GM12873 (cell line): ENCODE measurements around the gene EEIG1.

Experiments
- TF ChIP-seq, protein P1 (sequence below): IDR thresholded peaks from 2 replicates; pipeline ENCODE4 v1.5.1; 2012; ENCODE audit warnings: low read depth, mild to moderate bottlenecking, moderate library complexity, low read length, control low read depth; ENCODE audit not compliant: insufficient read depth; ENCODE audit errors: missing control alignments

The EEIG1 gene

DNA sequence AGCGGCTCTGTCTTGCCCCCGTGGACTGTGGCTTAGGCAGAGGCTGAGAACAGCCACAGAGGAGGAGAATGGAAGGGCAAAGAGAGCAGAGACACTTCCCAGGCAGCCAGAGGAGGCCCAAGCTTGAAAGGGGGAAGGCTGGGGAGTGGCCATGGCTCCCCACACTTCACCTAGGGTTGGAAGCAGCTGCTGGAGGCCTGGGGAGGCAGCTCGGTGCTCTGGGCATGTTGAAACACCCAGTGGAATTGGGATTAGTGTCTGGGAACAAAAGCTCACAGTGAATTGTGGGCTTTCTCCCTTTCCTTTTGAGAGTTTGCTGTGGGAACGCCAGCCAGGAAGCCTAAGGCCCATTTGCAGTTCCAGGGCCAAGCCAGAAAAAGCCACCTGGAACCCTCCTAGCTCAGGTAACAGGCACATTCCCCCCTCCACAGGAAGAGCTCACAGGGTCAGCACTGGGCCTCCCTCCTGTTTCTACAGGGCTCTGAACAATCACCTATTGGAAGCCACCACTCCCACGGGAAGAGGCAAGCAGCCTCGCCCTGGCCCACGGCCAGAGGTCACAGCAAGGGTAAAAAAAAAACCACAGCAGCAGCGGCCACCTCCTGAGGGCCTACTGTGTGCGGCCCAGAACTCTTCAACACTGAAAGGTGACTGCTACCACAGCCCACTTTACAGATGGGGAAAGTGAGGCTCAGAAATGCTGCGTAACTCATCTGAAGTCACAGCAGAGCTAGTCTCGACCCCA is 20.2 kb downstream of the EEIG1 start:
- TF ChIP-seq, protein P1, sequence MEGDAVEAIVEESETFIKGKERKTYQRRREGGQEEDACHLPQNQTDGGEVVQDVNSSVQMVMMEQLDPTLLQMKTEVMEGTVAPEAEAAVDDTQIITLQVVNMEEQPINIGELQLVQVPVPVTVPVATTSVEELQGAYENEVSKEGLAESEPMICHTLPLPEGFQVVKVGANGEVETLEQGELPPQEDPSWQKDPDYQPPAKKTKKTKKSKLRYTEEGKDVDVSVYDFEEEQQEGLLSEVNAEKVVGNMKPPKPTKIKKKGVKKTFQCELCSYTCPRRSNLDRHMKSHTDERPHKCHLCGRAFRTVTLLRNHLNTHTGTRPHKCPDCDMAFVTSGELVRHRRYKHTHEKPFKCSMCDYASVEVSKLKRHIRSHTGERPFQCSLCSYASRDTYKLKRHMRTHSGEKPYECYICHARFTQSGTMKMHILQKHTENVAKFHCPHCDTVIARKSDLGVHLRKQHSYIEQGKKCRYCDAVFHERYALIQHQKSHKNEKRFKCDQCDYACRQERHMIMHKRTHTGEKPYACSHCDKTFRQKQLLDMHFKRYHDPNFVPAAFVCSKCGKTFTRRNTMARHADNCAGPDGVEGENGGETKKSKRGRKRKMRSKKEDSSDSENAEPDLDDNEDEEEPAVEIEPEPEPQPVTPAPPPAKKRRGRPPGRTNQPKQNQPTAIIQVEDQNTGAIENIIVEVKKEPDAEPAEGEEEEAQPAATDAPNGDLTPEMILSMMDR: no peak

DNA sequence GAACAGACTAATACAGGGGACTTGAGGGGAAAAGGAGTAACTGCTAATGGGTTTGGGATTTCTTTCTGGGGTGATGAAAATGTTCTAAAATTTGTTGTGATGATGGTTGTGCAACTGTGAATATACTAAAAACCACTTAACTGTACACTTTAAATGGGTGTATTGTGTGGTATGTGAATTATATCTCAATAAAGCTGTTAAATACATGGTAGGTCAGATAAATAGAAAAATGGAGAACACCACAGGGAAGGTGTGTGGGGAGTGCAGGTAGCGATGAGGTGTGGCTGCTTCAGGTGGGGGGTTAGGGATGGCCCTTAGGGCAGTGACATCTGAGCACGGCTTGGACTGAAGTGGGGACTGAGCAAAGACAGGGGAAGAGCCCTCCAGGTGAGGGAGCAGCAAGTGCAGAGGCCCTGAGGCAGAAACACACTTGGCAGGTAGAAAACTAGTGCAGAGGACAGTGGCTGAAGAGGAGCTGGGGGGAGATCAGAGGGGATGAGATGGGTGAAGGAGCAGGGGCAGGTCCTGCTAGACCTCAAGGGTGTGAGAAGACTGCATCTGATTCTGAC is 20.9 kb downstream of the EEIG1 start:
- TF ChIP-seq, protein P1: no peak

DNA sequence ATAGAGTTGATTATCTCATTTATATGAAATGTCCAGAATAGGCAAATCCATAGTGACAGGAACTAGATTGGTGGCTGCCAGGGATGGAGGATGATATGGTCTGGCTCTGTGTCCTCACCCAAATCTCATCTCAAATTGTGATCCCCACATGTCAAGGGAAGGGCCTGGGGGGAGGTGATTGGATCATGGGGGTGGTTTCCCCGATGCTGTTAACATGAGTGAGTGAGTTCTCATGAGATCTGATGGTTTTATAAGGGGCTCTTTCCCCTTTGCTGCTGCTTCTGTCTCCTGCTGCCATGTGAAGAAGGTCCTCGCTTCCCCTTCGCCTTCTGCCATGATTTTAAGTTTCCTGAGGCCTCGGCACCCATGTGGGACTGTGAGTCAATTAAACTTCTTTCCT is 21.4 kb downstream of the EEIG1 start:
- TF ChIP-seq, protein P1: no peak

DNA sequence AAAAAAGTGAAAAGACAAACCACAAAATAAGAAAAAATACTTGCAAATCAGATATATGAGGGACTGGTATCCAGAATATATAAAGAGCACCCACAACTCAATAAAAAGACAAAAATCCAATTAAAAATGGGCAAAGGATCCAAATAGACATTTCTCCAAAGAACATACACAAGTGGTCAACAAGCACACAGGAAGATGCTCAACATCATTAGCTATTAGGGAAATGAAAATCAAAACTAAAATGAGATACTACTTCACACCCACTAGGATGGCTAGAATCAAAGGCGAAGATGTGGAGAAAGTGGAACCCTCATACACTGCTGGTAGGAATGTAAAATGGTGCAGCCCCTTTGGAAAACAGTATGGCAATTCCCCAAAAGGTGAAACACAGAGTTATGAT is 22.1 kb downstream of the EEIG1 start:
- TF ChIP-seq, protein P1: no peak

DNA sequence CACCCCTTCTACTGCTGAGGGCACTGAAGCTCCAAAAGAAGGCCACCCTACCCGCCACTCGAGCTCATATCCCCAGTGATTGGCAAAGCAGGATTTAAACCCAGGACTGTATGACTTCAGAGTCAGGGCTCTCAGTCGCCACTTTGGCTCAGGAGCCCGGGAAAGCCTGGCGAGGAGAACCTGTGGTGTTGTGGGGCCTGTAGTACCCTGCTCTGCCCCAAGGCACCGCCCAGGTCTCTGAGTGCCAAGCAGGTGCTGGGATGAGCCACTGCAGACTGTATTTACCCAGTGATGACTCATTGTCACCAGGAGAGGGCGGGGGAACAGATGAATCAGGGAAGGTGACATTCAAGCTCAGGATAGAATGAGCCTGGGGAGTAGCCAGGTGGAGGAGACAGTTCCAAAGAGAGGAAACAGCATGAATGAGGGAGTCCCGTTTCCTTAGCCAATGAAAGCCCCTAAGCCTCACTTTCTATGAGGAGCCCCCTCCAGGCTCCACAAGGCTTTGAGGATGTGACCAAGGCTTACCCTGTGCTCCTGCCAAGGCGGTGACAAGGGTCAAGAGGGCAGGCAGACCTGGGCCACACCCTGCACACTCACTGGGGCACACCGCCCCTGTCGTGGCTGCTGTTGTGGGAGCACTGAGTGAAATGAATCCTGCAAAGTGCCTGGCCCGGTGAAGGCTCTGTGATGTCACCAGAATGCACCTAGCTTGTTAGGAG is 25.3 kb downstream of the EEIG1 start:
- TF ChIP-seq, protein P1: peak; percentile 63

GRCh38 chr9:127954831-127955293 is 25.9 kb downstream of the EEIG1 start:
- TF ChIP-seq, protein P1: no peak

DNA sequence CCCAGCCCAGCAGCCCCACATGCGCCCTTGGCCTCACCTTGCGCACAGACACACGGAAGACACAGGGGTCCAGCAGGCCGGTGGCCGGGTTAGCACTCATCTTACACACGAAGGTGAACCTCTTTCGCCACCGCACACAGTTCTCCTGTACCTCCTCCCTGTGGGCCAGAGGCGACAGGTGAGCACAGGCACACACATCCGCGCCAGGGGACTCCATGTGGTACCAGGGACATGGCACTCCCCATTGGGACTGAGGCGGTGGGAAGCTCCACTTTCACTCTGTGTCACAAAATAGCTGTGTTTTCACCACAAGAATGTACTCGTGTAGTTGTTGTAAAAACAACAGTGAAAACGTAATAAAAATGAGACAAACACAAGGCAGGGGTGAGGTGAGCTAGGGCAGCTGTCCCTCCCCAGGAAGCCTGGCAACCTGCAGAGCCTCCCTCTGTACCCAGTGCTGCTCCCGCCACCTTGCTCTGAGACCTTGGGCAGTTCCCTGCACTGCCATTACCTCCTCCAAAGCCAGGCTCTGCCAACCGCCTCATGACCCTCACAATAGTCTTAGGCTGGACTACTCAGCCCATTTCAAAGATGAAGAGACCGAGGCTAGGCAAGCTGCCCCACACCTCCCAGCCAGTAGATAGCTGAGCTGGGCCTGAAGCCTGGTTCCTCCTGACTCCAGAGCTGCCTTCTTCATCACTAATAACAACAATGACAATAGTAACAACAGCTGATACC is 26.9 kb downstream of the EEIG1 start:
- TF ChIP-seq, protein P1: no peak
